Stimulated activated CD4-positive, alpha-beta T cell treated with anti-CD3 and anti-CD28 coated beads, Interleukin-15, amount 100 ng/mL, for 1 hour (primary cell): Measurements from ENCODE around the gene RAB7B.

Source experiments
- DNase-seq, 2 donors: peaks; one replicate each; pipeline ENCODE4 v3.0.0-alpha.2; 2020; ENCODE audit warnings: low read depth in 1 of 2, low spot score in 1 of 2

Gene RAB7B

GRCh38 chr1:205929496-205930194, 73.5 kb downstream of the RAB7B start:
- no peak for DNase-seq

GRCh38 chr1:205928317-205928716, 74.9 kb downstream of the RAB7B start:
- no peak for DNase-seq

GRCh38 chr1:205927676-205928075, 75.5 kb downstream of the RAB7B start:
- DNase-seq = no peak

- DNase-seq = no peak
Measured at GRCh38 chr1:205927247-205927646, 75.9 kb downstream of the RAB7B start.
